Peyer's patch (tissue), 4 donors: ENCODE measurements around the gene FILIP1L.

Source experiments
- CTCF ChIP-seq, 6 experiments: fragments of 450-650 bp in 4 of 6; fragments of 200-600 bp in 2 of 6; sonication (generic) in 1 of 6; IDR thresholded peaks; one replicate each; pipeline ENCODE4 v1.5.1; 2017 to 2019; ENCODE audit warnings: antibody characterized with exemption in 6 of 6, mild to moderate bottlenecking in 3 of 6, moderate library complexity in 1 of 6
- POLR2A ChIP-seq, 2 donors: fragments of 450-650 bp; IDR thresholded peaks; one replicate each; pipeline ENCODE4 v1.5.1; 2017; ENCODE audit warnings: antibody characterized with exemption in 2 of 2, mild to moderate bottlenecking in 2 of 2, moderate library complexity in 2 of 2

GRCh38 chr3:100043271-100043670, 71.0 kb downstream of the FILIP1L start:
- TF ChIP-seq CTCF (IDR thresholded peaks at IDR 0.05) (no peak), POLR2A (IDR thresholded peaks at IDR 0.05) (no peak)
